SK-N-MC (cell line): ENCODE results near the gene ZNF516.

Experiments
- DNase-seq: peaks from one replicate; pipeline ENCODE4 v3.0.0-alpha.2; 2011; ENCODE audit warnings: low read depth, low spot score
- H3K27ac ChIP-seq: fragments of 200-600 bp; sonication (generic); 2 replicates; pipeline ENCODE4 v1.5.1; 2016; ENCODE audit warnings: mixed run types
- H3K36me3 ChIP-seq: fragments of 200-600 bp; sonication (generic); 2 replicates; pipeline ENCODE4 v1.6.1; 2017; ENCODE audit warnings: antibody characterized with exemption, low read length, mixed read lengths; ENCODE audit not compliant: insufficient read depth
- H3K4me3 ChIP-seq: fragments of 200-600 bp; sonication (generic); 2 replicates; pipeline ENCODE4 v1.5.1; 2016
- H3K9ac ChIP-seq: fragments of 200-600 bp; sonication (generic); 2 replicates; pipeline ENCODE4 v1.8.0; 2017; ENCODE audit warnings: mixed run types, mixed read lengths; ENCODE audit not compliant: insufficient read length
- H3K9me3 ChIP-seq: fragments of 200-600 bp; sonication (generic); 2 replicates; pipeline ENCODE4 v1.6.1; 2017; ENCODE audit warnings: low read depth, mild to moderate bottlenecking, antibody characterized with exemption, low read length, moderate library complexity, mixed read lengths
- EZH2 ChIP-seq: fragments of 200-600 bp; sonication (generic); IDR thresholded peaks from one replicate; pipeline ENCODE4 v1.6.1; 2017; ENCODE audit warnings: antibody characterized with exemption
- FOXP2 ChIP-seq: optimal IDR thresholded peaks from 2 replicates; pipeline ENCODE3; 2011; ENCODE audit warnings: mild to moderate bottlenecking, moderate library complexity; ENCODE audit not compliant: insufficient read depth; ENCODE audit errors: extremely low read length, control extremely low read depth
- POLR2AphosphoS5 ChIP-seq: IDR thresholded peaks from 2 replicates; pipeline ENCODE4 v1.6.1; 2012; ENCODE audit warnings: mild to moderate bottlenecking, low read depth, low read length, borderline replicate concordance

The ZNF516 gene

DNA sequence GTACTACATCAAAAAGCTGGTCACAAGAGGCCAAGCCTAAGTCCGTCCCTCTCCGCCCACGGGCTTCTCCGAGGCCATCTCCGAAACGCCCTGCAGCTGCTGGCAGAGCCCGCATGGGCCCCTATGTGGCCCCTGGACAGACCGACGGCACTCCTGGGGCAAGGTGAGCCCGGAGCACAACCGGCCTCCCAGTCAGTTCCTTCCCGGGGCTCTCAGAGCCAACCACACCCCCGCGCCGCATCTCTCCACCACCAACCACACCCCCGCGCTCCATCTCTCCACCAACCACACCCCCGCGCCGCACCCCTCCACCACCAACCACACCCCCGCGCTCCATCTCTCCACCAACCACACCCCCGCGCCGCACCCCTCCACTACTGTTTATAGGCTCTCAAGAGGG lies 93.5 kb downstream of the ZNF516 start:
- Histone ChIP-seq H3K4me3 (no peak overlapping the region), H3K9me3 (no peaks in the 10 kb centered on the region), H3K9ac (no peak overlapping the region), H3K27ac (no peak overlapping the region), H3K36me3 (no peaks in the 10 kb centered on the region; the same call in 1 of the 2 replicates)
- no peak for DNase-seq
- TF ChIP-seq EZH2 (no peak), FOXP2 (no peak), POLR2AphosphoS5 (no peak)

DNA sequence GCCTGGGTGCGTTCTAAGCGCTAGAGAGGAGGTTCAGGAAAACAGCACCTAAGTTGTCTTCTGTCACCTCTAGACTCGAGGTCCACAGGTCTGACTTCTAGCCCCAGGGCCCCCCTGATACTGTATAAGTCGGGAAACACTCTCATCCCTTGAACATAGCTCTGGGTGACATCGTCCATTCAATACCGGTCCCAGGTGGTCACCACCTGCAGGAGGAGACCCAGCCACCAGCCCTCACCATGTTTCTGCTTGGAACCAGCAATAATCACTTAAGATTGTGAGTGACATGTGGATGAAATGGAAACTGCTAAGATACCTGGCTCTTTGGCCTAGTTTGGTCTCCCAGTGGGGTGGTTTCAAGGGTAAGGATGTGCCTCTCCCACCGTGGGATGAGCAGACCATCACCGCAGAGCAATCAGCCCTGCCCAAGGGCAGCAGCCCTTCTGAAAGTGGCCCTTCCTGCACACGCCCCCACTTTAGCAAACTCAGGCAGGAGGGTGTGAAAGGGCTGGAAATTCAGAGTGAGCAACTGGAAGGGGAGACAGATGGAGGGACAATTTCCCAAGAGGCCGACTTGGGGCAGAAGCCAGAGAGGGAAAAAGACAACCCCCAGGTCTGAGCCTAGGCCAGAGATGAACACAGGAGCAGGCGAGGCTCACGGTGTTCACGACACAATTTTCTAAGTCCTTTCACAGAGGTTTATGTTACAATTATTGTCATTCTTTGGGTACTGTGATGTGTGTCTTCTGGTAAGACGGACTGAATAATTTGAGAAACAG lies 95.2 kb downstream of the ZNF516 start:
- no peak for DNase-seq
- H3K27ac ChIP-seq = no peak overlapping the region
- TF ChIP-seq POLR2AphosphoS5 = no peak
- TF ChIP-seq FOXP2 = no peak
- TF ChIP-seq EZH2 = no peak
- no peak overlapping the region for H3K9ac ChIP-seq
- H3K9me3 ChIP-seq = no peaks in the 10 kb centered on the region
- H3K36me3 ChIP-seq = no peaks in the 10 kb centered on the region; the same call in 1 of the 2 replicates
- H3K4me3 ChIP-seq = no peak overlapping the region

DNA sequence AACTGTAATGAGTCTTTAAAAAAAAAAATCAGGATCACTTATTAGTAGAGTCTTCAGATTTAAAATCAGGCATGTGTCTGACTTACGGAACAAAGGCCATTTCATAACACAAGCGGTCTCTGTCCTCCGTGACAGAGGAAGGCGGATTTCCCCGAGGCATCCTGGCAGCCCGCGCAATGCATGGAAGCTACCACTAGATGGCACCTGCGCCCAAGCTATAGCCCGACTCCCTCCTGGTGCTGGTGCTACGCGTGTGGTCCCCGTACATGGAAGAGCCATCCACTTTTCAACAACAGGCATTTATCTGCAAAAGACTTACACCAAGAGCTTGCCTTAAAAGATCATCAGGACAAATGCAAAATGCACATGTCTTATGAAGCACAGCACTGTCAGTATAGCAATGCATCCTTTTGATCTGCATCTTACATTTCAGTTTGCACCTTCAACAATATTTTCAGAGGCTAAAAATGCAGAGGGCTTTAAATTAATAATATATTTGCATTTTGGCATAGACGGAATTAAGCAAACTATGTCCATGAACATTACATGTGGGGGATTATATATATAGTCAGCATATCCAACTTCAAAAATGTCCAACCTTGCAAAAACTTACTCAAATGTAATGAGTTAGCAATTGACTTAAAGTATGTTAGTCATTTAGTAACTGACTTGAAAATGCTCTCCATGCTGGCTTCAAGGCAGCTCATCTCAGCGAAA lies 96.0 kb downstream of the ZNF516 start:
- Histone ChIP-seq H3K4me3 (no peak overlapping the region), H3K9ac (no peak overlapping the region), H3K36me3 (no peaks in the 10 kb centered on the region), H3K9me3 (no peaks in the 10 kb centered on the region), H3K27ac (no peak overlapping the region)
- DNase-seq = peak; percentile 65
- no peak for TF ChIP-seq EZH2
- TF ChIP-seq FOXP2 = no peak
- TF ChIP-seq POLR2AphosphoS5 = no peak

GRCh38 chr18:76398295-76398694 lies 96.7 kb downstream of the ZNF516 start:
- Histone ChIP-seq H3K4me3 (no peak overlapping the region), H3K27ac (no peak overlapping the region), H3K9ac (no peak overlapping the region), H3K36me3 (no peaks in the 10 kb centered on the region), H3K9me3 (no peaks in the 10 kb centered on the region)
- no peak for DNase-seq
- TF ChIP-seq POLR2AphosphoS5 (no peak), FOXP2 (no peak), EZH2 (no peak)

GRCh38 chr18:76397631-76398030 lies 97.4 kb downstream of the ZNF516 start:
- H3K9ac ChIP-seq = no peak overlapping the region
- TF ChIP-seq POLR2AphosphoS5 = no peak
- TF ChIP-seq FOXP2 = no peak
- TF ChIP-seq EZH2 = no peak
- no peaks in the 10 kb centered on the region for H3K9me3 ChIP-seq
- no peaks in the 10 kb centered on the region for H3K36me3 ChIP-seq
- no peak overlapping the region for H3K27ac ChIP-seq
- no peak overlapping the region for H3K4me3 ChIP-seq
- DNase-seq = no peak

GRCh38 chr18:76396792-76397191 lies 98.2 kb downstream of the ZNF516 start:
- no peaks in the 10 kb centered on the region for H3K9me3 ChIP-seq
- H3K27ac ChIP-seq = no peak overlapping the region
- H3K4me3 ChIP-seq = no peak overlapping the region
- H3K36me3 ChIP-seq = no peaks in the 10 kb centered on the region
- H3K9ac ChIP-seq = no peak overlapping the region
- DNase-seq = no peak
- no peak for TF ChIP-seq POLR2AphosphoS5
- TF ChIP-seq FOXP2 = no peak
- TF ChIP-seq EZH2 = no peak

- DNase-seq = no peak
- TF ChIP-seq EZH2 = no peak
- Histone ChIP-seq H3K4me3 (no peak overlapping the region), H3K9me3 (no peaks in the 10 kb centered on the region), H3K9ac (no peak overlapping the region), H3K36me3 (no peaks in the 10 kb centered on the region), H3K27ac (no peak overlapping the region)
Measured at GRCh38 chr18:76395609-76396008, 99.4 kb downstream of the ZNF516 start.

DNA sequence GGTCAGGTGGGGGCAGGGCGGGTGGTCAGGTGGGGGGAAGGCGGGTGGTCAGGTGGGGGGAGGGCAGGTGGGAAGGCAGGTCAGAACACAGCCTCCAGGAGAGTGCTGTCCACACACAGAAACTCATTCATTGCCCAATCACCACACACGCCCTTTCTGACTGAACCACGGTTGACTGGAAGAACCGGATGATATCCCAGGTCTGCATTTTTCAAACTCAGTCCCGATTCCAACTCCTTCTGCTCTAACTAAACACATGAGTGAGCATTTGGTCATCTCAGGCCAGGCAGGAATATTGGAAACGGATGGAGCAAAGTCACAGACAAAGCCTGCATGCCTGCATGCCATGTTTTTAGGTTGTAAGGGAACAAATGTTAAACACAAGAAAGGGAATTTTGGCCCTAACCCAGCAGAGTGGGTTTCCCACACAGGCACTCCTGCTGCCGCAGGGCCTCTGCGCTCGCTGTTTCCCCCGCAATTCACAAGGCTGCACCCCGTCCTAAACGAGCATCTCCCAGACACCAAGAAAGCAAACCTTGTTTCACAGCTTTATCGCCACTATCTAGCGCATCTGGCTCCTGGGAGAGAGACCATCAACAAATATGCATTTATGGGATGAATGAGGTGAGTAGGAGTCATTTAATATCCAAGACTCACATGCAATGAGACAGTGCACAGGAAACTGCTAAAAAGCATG lies 100.1 kb downstream of the ZNF516 start:
- DNase-seq = no peak
- Histone ChIP-seq H3K4me3 (no peak overlapping the region), H3K9ac (no peak overlapping the region), H3K9me3 (no peaks in the 10 kb centered on the region), H3K36me3 (no peaks in the 10 kb centered on the region), H3K27ac (0 out of 2 replicates have a peak overlapping the region, but pooled peaks have one; percentile 13)
- TF ChIP-seq EZH2 = no peak
- no peak for TF ChIP-seq POLR2AphosphoS5
- TF ChIP-seq FOXP2 = no peak

- Histone ChIP-seq H3K9me3 (no peaks in the 10 kb centered on the region), H3K36me3 (no peaks in the 10 kb centered on the region), H3K27ac (no peak overlapping the region), H3K4me3 (no peak overlapping the region), H3K9ac (no peak overlapping the region)
- DNase-seq = no peak
- TF ChIP-seq EZH2 (no peak), FOXP2 (no peak), POLR2AphosphoS5 (no peak)
Measured at GRCh38 chr18:76392349-76392748, 102.7 kb downstream of the ZNF516 start.
